ENCODE data around the gene DUOXA1.
"Not testable (repeated sequence)": the region's sequence is repeated elsewhere in the genome, so short reads cannot be mapped to it uniquely, and the experiment has no call there.

GRCh38 chr15:45075440-45076320 lies 54.0 kb downstream of the DUOXA1 start:
- not testable (repeated sequence) for TF ChIP-seq CTCF (conservative IDR thresholded peaks at IDR 0.05; ENCODE audit: low read depth, low read length); POLR2A (IDR thresholded peaks at IDR 0.05; ENCODE audit: low read depth, low read length); RFX5 (IDR thresholded peaks at IDR 0.05; ENCODE audit: low read depth, low read length); RAD21 (IDR thresholded peaks at IDR 0.05; ENCODE audit: low read length); SMC3 (IDR thresholded peaks at IDR 0.05; ENCODE audit: low read depth, low read length); CHD1 (IDR thresholded peaks at IDR 0.05; ENCODE audit: low read depth, low read length); MXI1 (IDR thresholded peaks at IDR 0.05; ENCODE audit: borderline replicate concordance, low read depth, low read length); BHLHE40 (IDR thresholded peaks at IDR 0.05; ENCODE audit: low read depth, low read length)

Data from IMR-90 (cell line).